Thyroid gland (tissue), 4 donors: Measurements from ENCODE around the gene COL24A1. TPM values are rescaled to one million over a fixed set of nuclear protein-coding genes. Genes with fewer than 3 reads are reported as not detected.

Source experiments
- DNase-seq, 2 donors: peaks; one replicate each; pipeline ENCODE4 v3.0.0-alpha.2; 2019
- H3K27ac ChIP-seq, 3 donors: fragments of 200-600 bp; sonication (generic); 1 replicate in 2 of 3; 2 replicates in 1 of 3; pipeline ENCODE4 v1.5.1; 2016 to 2019; ENCODE audit warnings: mild to moderate bottlenecking in 1 of 3, moderate library complexity in 1 of 3
- H3K27me3 ChIP-seq: fragments of 200-600 bp; sonication (generic); one replicate; pipeline ENCODE4 v1.5.1; 2019
- H3K36me3 ChIP-seq, 2 donors: fragments of 200-600 bp; sonication (generic); one replicate each; pipeline ENCODE4 v1.5.1; 2016 to 2019
- H3K4me1 ChIP-seq, 2 donors: fragments of 200-600 bp; sonication (generic); one replicate each; pipeline ENCODE4 v1.5.1; 2017 to 2019
- H3K4me3 ChIP-seq, 3 donors: fragments of 200-600 bp; sonication (generic); replicated peaks in 1 of 3; 1 replicate in 2 of 3; 2 replicates in 1 of 3; pipeline ENCODE4 v1.5.1; 2016; ENCODE audit warnings: mild to moderate bottlenecking in 1 of 3
- H3K9me3 ChIP-seq: fragments of 200-600 bp; sonication (generic); one replicate; pipeline ENCODE4 v1.5.1; 2017
- POLR2A ChIP-seq, 2 donors: fragments of 450-650 bp; IDR thresholded peaks; one replicate each; pipeline ENCODE4 v1.6.1; 2017; ENCODE audit warnings: antibody characterized with exemption in 2 of 2, mild to moderate bottlenecking in 2 of 2, moderate library complexity in 1 of 2
- WGBS, 2 donors: methylation state at CpG; one replicate each; pipeline ENCODE4 v1.1.5; 2017; 5-methylcytosine and 5-hydroxymethylcytosine counted together
- intact Hi-C: fragments of 100-400 bp; cut with DNase I; formaldehyde crosslinking; loops from one replicate; pipeline ENCODE4 v1.15.1; 2023
- total RNA-seq, 4 donors: library from RNA; depleted of rRNA; stranded (reverse); fragments of >200 nt; gene quantifications; one replicate each; pipeline ENCODE4 v1.2.3, GENCODE V29; 2016
- TF ChIP-seq, protein P1 (sequence below), 6 experiments: fragments of 200-600 bp in 3 of 6; fragments of 450-650 bp in 3 of 6; sonication (generic) in 3 of 6; IDR thresholded peaks; one replicate each; pipeline ENCODE4 v1.5.1; 2016 to 2019; ENCODE audit warnings: antibody characterized with exemption in 6 of 6, mild to moderate bottlenecking in 2 of 6, inconsistent platforms in 1 of 6, moderate library complexity in 1 of 6

Gene COL24A1
- total RNA-seq, 4 donors from 2014 or later: 0.27 to 0.89 (median 0.46) TPM

DNA sequence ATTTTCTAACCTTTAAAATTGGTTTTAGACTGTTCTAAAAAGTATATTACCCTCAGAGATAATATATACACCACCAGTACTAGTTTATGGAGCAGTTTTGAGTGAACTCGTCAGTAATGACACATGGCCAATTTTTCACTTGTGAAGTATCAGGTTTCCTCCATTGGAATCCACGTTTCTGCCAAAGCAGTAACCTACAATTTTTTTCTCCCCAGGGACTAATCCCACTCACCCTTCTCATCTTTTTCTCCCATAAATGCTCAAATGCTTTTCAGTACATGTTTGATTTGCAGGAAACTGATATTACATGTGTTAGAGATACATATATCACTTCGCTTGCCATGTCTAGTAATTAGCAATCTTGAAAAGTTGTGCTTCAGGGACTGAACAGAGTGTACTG, 94.1 kb downstream of the COL24A1 start:
- intact Hi-C loops: no loop called here
- Histone ChIP-seq H3K4me1 (no peaks in the 10 kb centered on the region), H3K27me3 (no peaks in the 10 kb centered on the region), H3K9me3 (no peaks in the 10 kb centered on the region), H3K36me3 (no peaks in the 10 kb centered on the region), H3K27ac (no peak overlapping the region), H3K4me3 (no peak overlapping the region)
- WGBS, 2 donors: 46 to 50% methylated on average over 3 of the region's 3 CpGs
- DNase-seq: no peak
- TF ChIP-seq, protein P1, sequence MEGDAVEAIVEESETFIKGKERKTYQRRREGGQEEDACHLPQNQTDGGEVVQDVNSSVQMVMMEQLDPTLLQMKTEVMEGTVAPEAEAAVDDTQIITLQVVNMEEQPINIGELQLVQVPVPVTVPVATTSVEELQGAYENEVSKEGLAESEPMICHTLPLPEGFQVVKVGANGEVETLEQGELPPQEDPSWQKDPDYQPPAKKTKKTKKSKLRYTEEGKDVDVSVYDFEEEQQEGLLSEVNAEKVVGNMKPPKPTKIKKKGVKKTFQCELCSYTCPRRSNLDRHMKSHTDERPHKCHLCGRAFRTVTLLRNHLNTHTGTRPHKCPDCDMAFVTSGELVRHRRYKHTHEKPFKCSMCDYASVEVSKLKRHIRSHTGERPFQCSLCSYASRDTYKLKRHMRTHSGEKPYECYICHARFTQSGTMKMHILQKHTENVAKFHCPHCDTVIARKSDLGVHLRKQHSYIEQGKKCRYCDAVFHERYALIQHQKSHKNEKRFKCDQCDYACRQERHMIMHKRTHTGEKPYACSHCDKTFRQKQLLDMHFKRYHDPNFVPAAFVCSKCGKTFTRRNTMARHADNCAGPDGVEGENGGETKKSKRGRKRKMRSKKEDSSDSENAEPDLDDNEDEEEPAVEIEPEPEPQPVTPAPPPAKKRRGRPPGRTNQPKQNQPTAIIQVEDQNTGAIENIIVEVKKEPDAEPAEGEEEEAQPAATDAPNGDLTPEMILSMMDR (IDR thresholded peaks at IDR 0.05): no peak
- no peak for TF ChIP-seq POLR2A (IDR thresholded peaks at IDR 0.05)

- Histone ChIP-seq H3K9me3 (no peaks in the 10 kb centered on the region), H3K4me3 (no peak overlapping the region), H3K27me3 (no peaks in the 10 kb centered on the region), H3K36me3 (no peaks in the 10 kb centered on the region), H3K27ac (no peak overlapping the region), H3K4me1 (no peaks in the 10 kb centered on the region)
- no peak for TF ChIP-seq POLR2A (IDR thresholded peaks at IDR 0.05)
- TF ChIP-seq, protein P1 (IDR thresholded peaks at IDR 0.05): no peak
- no peak for DNase-seq
- 64 to 71% methylated on average over 2 of the region's 2 CpGs for WGBS, 2 donors
- intact Hi-C loops: no loop called here
Observed at GRCh38 chr1:86061551-86061990, 95.0 kb downstream of the COL24A1 start.

GRCh38 chr1:86054396-86054795, 102.2 kb downstream of the COL24A1 start:
- H3K9me3 ChIP-seq: no peaks in the 10 kb centered on the region
- TF ChIP-seq, protein P1 (IDR thresholded peaks at IDR 0.05): no peak
- TF ChIP-seq POLR2A (IDR thresholded peaks at IDR 0.05): no peak
- no peaks in the 10 kb centered on the region for H3K27me3 ChIP-seq
- no peaks in the 10 kb centered on the region for H3K36me3 ChIP-seq
- intact Hi-C loops: no loop called here
- H3K4me1 ChIP-seq: no peaks in the 10 kb centered on the region
- H3K4me3 ChIP-seq: no peak overlapping the region
- 89 to 95% methylated on average over 2 of the region's 2 CpGs for WGBS, 2 donors
- DNase-seq: no peak
- no peak overlapping the region for H3K27ac ChIP-seq

DNA sequence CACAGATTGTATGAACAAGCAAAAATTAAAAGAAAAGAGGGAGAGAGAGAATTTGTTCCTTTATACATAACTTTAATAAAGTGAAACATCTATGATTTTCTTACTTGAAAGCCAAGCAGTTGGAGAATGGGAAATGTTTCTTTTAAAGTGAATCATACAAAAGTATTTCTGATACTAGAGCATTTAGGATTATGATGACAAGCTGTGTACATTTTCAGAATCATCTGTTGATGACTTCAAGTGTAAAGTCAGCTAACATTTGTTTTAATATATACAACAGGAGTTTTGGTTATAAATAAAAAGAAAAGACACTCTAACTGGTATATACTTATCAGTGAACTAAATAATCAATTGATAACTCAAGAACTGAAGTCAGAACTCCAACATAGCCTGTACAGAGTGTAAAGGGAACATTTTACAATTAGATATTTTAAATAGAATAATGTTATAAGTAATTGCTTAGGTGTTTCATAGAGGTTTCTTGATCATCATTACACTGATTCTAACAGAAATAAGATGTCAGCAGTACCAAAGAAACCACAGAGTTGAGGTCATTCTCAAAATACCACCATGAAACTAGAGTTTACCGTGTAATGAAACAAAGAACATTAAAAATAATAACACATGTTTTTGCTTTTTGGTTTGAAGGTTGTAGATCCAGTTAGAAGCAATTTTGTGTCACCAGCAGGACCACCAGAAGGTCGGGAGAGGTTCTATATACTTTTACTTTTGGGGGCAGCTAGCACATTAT, 103.4 kb downstream of the COL24A1 start:
- intact Hi-C loops: no loop called here

GRCh38 chr1:86035101-86035500, 121.5 kb downstream of the COL24A1 start:
- intact Hi-C loops: no loop called here
- WGBS, 2 donors: 77 to 85% methylated on average over 1 of the region's 1 CpG
- no peak overlapping the region for H3K4me3 ChIP-seq
- H3K27me3 ChIP-seq: no peaks in the 10 kb centered on the region
- DNase-seq: no peak
- H3K36me3 ChIP-seq: no peaks in the 10 kb centered on the region
- H3K4me1 ChIP-seq: no peaks in the 10 kb centered on the region
- no peak overlapping the region for H3K27ac ChIP-seq
- no peak for TF ChIP-seq POLR2A (IDR thresholded peaks at IDR 0.05)
- TF ChIP-seq, protein P1 (IDR thresholded peaks at IDR 0.05): no peak
- no peaks in the 10 kb centered on the region for H3K9me3 ChIP-seq

More for the DNA sequence above, 103.4 kb downstream of the COL24A1 start:
- Histone ChIP-seq H3K27ac (no peak overlapping the region), H3K4me3 (no peak overlapping the region), H3K36me3 (no peaks in the 10 kb centered on the region), H3K9me3 (no peaks in the 10 kb centered on the region), H3K27me3 (no peaks in the 10 kb centered on the region), H3K4me1 (no peaks in the 10 kb centered on the region)
- no peak for DNase-seq
- TF ChIP-seq, protein P1 (IDR thresholded peaks at IDR 0.05): no peak
- 87 to 89% methylated on average over 2 of the region's 2 CpGs for WGBS, 2 donors
